ENCODE measurements around the gene SORBS2.

DNA sequence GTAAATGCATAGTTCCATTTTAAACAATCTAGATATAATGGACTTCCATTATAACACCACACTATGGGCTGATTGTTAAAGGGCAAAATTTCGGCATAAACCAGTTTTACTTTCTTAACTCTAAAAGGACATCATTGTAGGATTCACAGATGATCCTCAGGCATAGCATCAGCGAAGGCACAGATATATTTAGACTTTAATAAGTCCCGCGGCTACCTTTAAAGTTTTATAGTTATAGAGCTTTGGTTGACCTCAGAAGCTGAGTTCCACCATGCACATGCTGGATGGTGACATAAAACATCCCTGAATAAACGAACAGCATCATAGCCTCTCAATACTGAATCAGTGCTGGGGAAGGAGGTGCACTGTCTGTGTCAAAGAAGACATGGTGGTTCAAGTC, 151.7 kb downstream of the SORBS2 start:
- TF ChIP-seq, protein P1, sequence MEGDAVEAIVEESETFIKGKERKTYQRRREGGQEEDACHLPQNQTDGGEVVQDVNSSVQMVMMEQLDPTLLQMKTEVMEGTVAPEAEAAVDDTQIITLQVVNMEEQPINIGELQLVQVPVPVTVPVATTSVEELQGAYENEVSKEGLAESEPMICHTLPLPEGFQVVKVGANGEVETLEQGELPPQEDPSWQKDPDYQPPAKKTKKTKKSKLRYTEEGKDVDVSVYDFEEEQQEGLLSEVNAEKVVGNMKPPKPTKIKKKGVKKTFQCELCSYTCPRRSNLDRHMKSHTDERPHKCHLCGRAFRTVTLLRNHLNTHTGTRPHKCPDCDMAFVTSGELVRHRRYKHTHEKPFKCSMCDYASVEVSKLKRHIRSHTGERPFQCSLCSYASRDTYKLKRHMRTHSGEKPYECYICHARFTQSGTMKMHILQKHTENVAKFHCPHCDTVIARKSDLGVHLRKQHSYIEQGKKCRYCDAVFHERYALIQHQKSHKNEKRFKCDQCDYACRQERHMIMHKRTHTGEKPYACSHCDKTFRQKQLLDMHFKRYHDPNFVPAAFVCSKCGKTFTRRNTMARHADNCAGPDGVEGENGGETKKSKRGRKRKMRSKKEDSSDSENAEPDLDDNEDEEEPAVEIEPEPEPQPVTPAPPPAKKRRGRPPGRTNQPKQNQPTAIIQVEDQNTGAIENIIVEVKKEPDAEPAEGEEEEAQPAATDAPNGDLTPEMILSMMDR (IDR thresholded peaks at IDR 0.05) = no peak
- TF ChIP-seq POLR2A (IDR thresholded peaks at IDR 0.05) = no peak
